ENCODE results near the gene NKD1. TPM values are rescaled to one million over a fixed set of nuclear protein-coding genes. Genes with fewer than 3 reads are reported as not detected.

Gene NKD1
- total and polyA plus RNA-seq, 9 donors, result 2.5 to 72.1 (median 12.7) TPM

DNA sequence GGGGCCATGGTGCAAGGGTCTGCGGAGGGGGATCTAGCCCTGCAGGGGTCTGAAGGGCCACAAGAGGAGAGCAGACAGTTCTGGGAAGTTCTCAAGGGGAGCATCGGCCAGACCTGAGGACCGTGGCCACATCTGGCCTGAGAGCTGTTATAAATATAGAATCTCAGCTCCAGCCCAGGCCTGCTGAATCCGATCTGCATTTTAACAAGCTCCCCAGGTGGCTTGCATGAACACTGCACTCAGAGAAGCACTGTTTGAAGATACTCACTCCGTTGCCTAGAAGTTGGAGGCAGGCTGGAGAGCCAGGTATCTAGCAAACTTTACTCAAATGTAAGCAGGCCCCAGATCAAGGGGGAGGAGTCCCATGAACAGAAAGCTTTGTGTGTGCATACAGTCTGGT, 61.3 kb downstream of the NKD1 start:
- DNase-seq, result no peak
- intact Hi-C loops (cut with DNase I), result no loop called here
- TF ChIP-seq POLR2A (IDR thresholded peaks at IDR 0.05) (no peak), EP300 (IDR thresholded peaks at IDR 0.05) (no peak)
- TF ChIP-seq, protein P1, sequence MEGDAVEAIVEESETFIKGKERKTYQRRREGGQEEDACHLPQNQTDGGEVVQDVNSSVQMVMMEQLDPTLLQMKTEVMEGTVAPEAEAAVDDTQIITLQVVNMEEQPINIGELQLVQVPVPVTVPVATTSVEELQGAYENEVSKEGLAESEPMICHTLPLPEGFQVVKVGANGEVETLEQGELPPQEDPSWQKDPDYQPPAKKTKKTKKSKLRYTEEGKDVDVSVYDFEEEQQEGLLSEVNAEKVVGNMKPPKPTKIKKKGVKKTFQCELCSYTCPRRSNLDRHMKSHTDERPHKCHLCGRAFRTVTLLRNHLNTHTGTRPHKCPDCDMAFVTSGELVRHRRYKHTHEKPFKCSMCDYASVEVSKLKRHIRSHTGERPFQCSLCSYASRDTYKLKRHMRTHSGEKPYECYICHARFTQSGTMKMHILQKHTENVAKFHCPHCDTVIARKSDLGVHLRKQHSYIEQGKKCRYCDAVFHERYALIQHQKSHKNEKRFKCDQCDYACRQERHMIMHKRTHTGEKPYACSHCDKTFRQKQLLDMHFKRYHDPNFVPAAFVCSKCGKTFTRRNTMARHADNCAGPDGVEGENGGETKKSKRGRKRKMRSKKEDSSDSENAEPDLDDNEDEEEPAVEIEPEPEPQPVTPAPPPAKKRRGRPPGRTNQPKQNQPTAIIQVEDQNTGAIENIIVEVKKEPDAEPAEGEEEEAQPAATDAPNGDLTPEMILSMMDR (IDR thresholded peaks at IDR 0.05), result no peak
- 40 to 53% (median 47%) methylated on average over 5 of the region's 5 CpGs for WGBS, 3 donors
- Histone ChIP-seq H3K27ac (peak overlapping the region in 1 of 2 donors; percentile 10), H3K36me3 (no peaks in the 10 kb centered on the region), H3K27me3 (no peaks in the 10 kb centered on the region), H3K4me1 (ENCODE audit: insufficient read depth) (peaks cover 14% of the 10 kb centered on the region), H3K9me3 (no peaks in the 10 kb centered on the region), H3K4me3 (no peak overlapping the region)

DNA sequence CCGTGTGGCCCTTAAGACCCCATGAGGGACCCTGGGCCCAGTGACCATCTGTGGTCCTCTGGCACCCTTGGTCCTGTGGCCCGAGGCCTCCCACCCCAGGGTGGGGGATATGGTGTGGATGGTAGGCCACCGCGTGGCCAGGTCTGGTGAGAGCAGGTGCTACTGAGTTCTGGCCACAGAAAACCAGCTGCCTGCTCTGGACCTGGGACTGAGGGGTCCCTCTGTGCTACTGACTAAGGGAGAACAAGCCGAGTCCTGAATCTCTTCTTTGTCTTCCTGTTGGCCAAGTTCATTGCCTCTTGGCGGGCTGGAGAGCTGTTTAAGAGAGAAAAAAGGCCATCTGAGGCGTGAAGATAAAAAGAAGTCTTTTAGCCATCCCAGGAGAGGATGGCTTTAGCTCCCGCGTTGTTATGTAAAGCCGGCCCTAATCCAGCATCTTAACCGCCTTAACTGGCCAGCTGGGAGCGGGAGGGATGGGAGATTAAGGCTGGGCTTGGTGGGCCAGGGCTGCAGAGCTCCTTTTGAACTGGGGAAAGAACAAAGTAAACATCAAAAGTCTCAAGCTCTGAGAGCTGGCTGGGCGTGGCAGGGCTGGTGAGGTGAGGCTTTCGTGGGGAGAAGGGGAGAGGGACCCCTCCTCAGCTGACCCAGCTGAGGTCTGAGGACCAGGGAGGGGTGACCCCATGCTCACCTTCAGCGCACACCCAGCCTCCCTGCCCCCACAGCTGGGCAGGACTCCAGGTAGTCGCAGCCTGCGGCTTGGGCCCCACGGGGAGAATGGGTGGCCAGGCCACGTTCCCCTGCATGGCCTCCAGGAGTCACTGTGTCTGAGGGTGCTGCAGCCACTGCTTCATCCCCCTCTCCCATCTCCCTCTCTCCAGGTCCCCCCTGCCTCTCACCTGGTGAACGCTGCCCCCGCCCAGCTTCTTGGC, 62.4 kb downstream of the NKD1 start:
- 57 to 69% (median 62%) methylated on average over 21 of the region's 21 CpGs for WGBS, 3 donors
- Histone ChIP-seq H3K4me3 (no peak overlapping the region), H3K4me1 (ENCODE audit: insufficient read depth) (peaks cover 20% of the 10 kb centered on the region), H3K27me3 (no peaks in the 10 kb centered on the region), H3K27ac (no peak overlapping the region), H3K36me3 (no peaks in the 10 kb centered on the region), H3K9me3 (no peaks in the 10 kb centered on the region)
- intact Hi-C loops (cut with DNase I), result loop anchor here in 1 of 4 donors (5.0 kb wide), 1 partner anchor 63 kb away; the partner anchor contains the start of gene NKD1
- DNase-seq, result no peak
- TF ChIP-seq, protein P1 (IDR thresholded peaks at IDR 0.05), result no peak
- no peak for TF ChIP-seq POLR2A (IDR thresholded peaks at IDR 0.05)
- TF ChIP-seq EP300 (IDR thresholded peaks at IDR 0.05), result no peak

DNA sequence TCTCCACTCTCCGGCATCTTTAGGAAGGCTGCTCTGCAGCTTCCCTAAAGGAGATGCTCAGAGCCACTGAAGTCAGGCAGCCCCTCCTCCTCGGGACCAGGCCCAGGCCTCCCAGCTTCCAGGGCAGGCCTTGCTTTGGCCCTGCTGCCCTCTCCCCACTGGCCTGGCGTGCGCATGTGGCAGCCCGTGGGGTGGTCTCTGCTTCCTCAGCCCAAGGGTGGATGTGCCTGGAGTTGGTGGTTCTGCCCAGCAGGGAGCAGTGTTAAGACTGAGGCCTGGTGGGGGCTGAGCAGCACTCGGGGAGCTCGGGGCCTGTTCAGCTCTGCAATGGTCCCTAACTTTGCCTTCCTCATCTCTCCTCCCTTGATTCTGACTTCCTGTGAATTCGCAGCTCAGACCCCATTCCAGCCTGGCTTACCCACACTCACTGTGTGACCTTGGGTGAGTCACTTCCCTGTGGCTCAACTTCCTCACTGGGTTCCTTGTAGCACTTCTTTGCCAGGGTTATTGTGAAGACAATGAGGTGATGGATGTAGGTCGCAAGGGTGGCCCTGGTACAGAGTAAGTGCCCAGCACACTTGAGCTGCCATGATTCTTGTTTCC, 63.2 kb downstream of the NKD1 start:
- WGBS, 3 donors, result 84 to 88% (median 88%) methylated on average over 9 of the region's 9 CpGs
- peaks cover 24% of the 10 kb centered on the region for H3K4me1 ChIP-seq (ENCODE audit: insufficient read depth)
- no peaks in the 10 kb centered on the region for H3K36me3 ChIP-seq
- TF ChIP-seq EP300 (IDR thresholded peaks at IDR 0.05), result no peak
- TF ChIP-seq POLR2A (IDR thresholded peaks at IDR 0.05), result no peak
- TF ChIP-seq, protein P1 (IDR thresholded peaks at IDR 0.05), result no peak
- DNase-seq, result no peak
- no peaks in the 10 kb centered on the region for H3K27me3 ChIP-seq
- H3K9me3 ChIP-seq, result no peaks in the 10 kb centered on the region
- intact Hi-C loops (cut with DNase I), result loop anchor here in 1 of 4 donors (5.0 kb wide), 1 partner anchor 64 kb away; the partner anchor contains the start of gene NKD1
- no peak overlapping the region for H3K4me3 ChIP-seq
- no peak overlapping the region for H3K27ac ChIP-seq

DNA sequence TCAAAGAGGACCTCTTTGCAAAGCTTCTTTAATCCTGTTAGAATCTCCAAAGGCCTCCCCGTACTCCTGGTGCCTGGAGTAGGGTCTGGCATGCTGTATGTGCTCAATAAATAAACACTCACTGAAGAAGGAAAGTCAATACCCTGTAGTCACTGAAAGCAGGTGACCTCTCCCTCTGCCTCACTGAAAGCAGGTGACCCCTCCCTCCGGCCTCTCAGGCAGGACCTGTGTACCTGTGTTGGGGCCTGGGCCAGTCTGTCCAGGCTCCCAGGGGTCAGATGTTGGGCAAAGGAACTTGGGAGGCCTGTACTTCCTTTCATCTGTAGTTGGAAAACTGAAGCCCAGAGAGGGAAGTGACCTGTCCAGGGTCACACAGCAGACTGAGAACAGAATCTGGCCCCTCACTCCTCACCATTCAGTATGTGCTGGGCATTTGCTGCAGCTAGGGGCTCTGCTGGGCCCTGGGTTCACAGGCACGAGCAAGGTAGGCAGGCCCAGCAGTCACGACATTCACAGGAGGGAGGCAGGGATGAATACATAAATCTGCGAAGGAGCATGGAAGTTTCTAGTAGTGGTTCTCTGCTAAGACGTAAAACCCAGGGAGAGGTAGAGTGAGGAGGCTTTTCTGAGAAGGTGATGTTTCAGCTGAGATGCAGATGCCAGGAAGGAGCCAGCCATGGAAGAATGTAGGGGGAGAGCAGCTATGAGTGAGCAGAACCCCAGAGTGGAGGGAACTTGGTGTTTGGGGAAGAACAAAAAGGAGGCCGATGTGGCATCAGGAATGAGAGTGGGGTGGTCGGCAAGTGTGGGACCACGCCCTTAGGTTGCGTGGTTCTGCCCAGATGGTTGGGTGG, 64.0 kb downstream of the NKD1 start:
- H3K4me3 ChIP-seq, result no peak overlapping the region
- TF ChIP-seq EP300 (IDR thresholded peaks at IDR 0.05) (no peak), POLR2A (IDR thresholded peaks at IDR 0.05) (no peak)
- TF ChIP-seq, protein P1 (IDR thresholded peaks at IDR 0.05), result no peak
- no peaks in the 10 kb centered on the region for H3K9me3 ChIP-seq
- H3K27me3 ChIP-seq, result no peaks in the 10 kb centered on the region
- no peak for DNase-seq
- H3K27ac ChIP-seq, result peak overlapping the region in 1 of 2 donors; percentile 79
- intact Hi-C loops (cut with DNase I), result loop anchor here in 1 of 4 donors (5.0 kb wide), 1 partner anchor 65 kb away; the partner anchor contains the start of gene NKD1
- WGBS, 3 donors, result 92 to 95% (median 93%) methylated on average over 10 of the region's 10 CpGs
- no peaks in the 10 kb centered on the region for H3K36me3 ChIP-seq
- peaks cover 29% of the 10 kb centered on the region for H3K4me1 ChIP-seq (ENCODE audit: insufficient read depth)
